Left lung (tissue), 10 donors: ENCODE measurements around the gene FAIM2. TPM values are rescaled to one million over a fixed set of nuclear protein-coding genes. Genes with fewer than 3 reads are reported as not detected.

Source experiments
- ATAC-seq: fragments of 200-7000 bp; cut with Tn5 transposase; one replicate; pipeline ENCODE4 v1.9.1; 2020; ENCODE audit warnings: moderate library complexity
- DNase-seq, 4 donors: peaks; one replicate each; pipeline ENCODE4 v3.0.0-alpha.2; 2013 to 2020
- H3K27ac ChIP-seq, 2 donors: fragments of 200-600 bp; sonication (generic) in 1 of 2; one replicate each; pipeline versions ENCODE4 v1.5.0 to v1.8.0; 2020 to 2021
- H3K27me3 ChIP-seq, 2 donors: fragments of 200-600 bp; sonication (generic) in 1 of 2; one replicate each; pipeline versions ENCODE4 v1.5.0 to v1.8.0; 2020 to 2021
- H3K36me3 ChIP-seq, 2 donors: fragments of 200-600 bp; sonication (generic) in 1 of 2; one replicate each; pipeline versions ENCODE4 v1.5.0 to v1.8.0; 2020 to 2021
- H3K4me1 ChIP-seq, 2 donors: fragments of 200-600 bp; one replicate each; pipeline ENCODE4 v1.8.0; 2021
- H3K4me3 ChIP-seq, 2 donors: fragments of 200-600 bp; sonication (generic) in 1 of 2; one replicate each; pipeline versions ENCODE4 v1.5.0 to v1.8.0; 2020 to 2021; ENCODE audit warnings: mild to moderate bottlenecking in 1 of 2
- H3K9me3 ChIP-seq, 2 donors: fragments of 200-600 bp; sonication (generic) in 1 of 2; one replicate each; pipeline versions ENCODE4 v1.5.0 to v1.8.0; 2020 to 2021
- CTCF ChIP-seq, 2 donors: fragments of 200-600 bp; sonication (generic) in 1 of 2; IDR thresholded peaks; one replicate each; pipeline versions ENCODE4 v1.5.0 to v1.8.0; 2021; ENCODE audit warnings: antibody characterized with exemption in 2 of 2
- intact Hi-C, 2 donors: fragments of 100-400 bp; cut with DNase I; formaldehyde crosslinking; loops; one replicate each; pipeline versions ENCODE4 v1.11.2 to v1.14.2; 2022
- polyA plus RNA-seq, 6 donors: library from polyadenylated mRNA; unstranded; fragments of 120-200 nt; gene quantifications; one replicate each; pipeline ENCODE4 v1.2.1, GENCODE V29; 2013; ENCODE audit not compliant: insufficient read length in 6 of 6
- total RNA-seq, 2 donors: library from RNA; stranded (reverse); fragmentation: NEBNext Ultra II Directional; extraction: Animal tissue kit (Norgen Biotek cat#: 25700); gene quantifications; one replicate each; pipeline ENCODE4 v1.2.1, GENCODE V29; 2021
- donor health status: DM: no; HTN: yes; CAD: no.
- donor health status: DM: no; HTN: no; CAD: no.

Gene FAIM2
- total and polyA plus RNA-seq, 8 donors = 0.27 to 1.8 (median 0.70) TPM

- no peaks in the 10 kb centered on the region for H3K9me3 ChIP-seq
- peaks cover 0 to 31% of the 10 kb centered on the region in 2 donors for H3K27me3 ChIP-seq
- H3K4me3 ChIP-seq = no peak overlapping the region
- intact Hi-C loops = no loop called here
- ATAC-seq (no peak), DNase-seq (peak in 1 of 4 donors; percentile 59)
- H3K4me1 ChIP-seq = no peaks in the 10 kb centered on the region
- no peak for TF ChIP-seq CTCF (IDR thresholded peaks at IDR 0.05)
- no peaks in the 10 kb centered on the region for H3K36me3 ChIP-seq
- no peak overlapping the region for H3K27ac ChIP-seq
Measured at GRCh38 chr12:49889361-49890095, 14.2 kb downstream of the FAIM2 start.

GRCh38 chr12:49888461-49889151 lies 15.1 kb downstream of the FAIM2 start:
- ATAC-seq = no peak
- H3K9me3 ChIP-seq = no peaks in the 10 kb centered on the region
- H3K4me3 ChIP-seq = no peak overlapping the region
- H3K4me1 ChIP-seq = no peaks in the 10 kb centered on the region
- DNase-seq = peak in 2 of 4 donors; percentile 33 to 70
- H3K27me3 ChIP-seq = peaks cover 0 to 38% of the 10 kb centered on the region in 2 donors
- intact Hi-C loops = no loop called here
- no peaks in the 10 kb centered on the region for H3K36me3 ChIP-seq
- no peak overlapping the region for H3K27ac ChIP-seq
- TF ChIP-seq CTCF (IDR thresholded peaks at IDR 0.05) = no peak

GRCh38 chr12:49887536-49888401 lies 15.9 kb downstream of the FAIM2 start:
- intact Hi-C loops = no loop called here
- no peak for ATAC-seq

GRCh38 chr12:49887091-49887490 lies 16.6 kb downstream of the FAIM2 start:
- DNase-seq (peak in 1 of 4 donors; percentile 10), ATAC-seq (no peak)
- Histone ChIP-seq H3K27me3 (peaks cover 0 to 38% of the 10 kb centered on the region in 2 donors), H3K27ac (no peak overlapping the region), H3K4me1 (no peaks in the 10 kb centered on the region), H3K36me3 (no peaks in the 10 kb centered on the region), H3K9me3 (no peaks in the 10 kb centered on the region), H3K4me3 (no peak overlapping the region)
- intact Hi-C loops = no loop called here
- TF ChIP-seq CTCF (IDR thresholded peaks at IDR 0.05) = no peak

More at GRCh38 chr12:49887536-49888401, 15.9 kb downstream of the FAIM2 start:
- H3K27me3 ChIP-seq = peaks cover 0 to 38% of the 10 kb centered on the region in 2 donors
- H3K27ac ChIP-seq = no peak overlapping the region
- H3K4me3 ChIP-seq = no peak overlapping the region
- no peaks in the 10 kb centered on the region for H3K4me1 ChIP-seq
- no peaks in the 10 kb centered on the region for H3K9me3 ChIP-seq
- H3K36me3 ChIP-seq = no peaks in the 10 kb centered on the region
- peak in 1 of 4 donors; percentile 41 for DNase-seq
- no peak for TF ChIP-seq CTCF (IDR thresholded peaks at IDR 0.05)
